ENCODE results near the gene CIBAR2. TPM values are rescaled to one million over a fixed set of nuclear protein-coding genes. Genes with fewer than 3 reads are reported as not detected.

CIBAR2 gene
- total and polyA plus RNA-seq, 10 of the 15 experiments (the other 5 are each of a cell fraction or from before 2014, with no cell fraction given): 0.05 to 0.16 (median 0.07) TPM; not detected in 7

DNA sequence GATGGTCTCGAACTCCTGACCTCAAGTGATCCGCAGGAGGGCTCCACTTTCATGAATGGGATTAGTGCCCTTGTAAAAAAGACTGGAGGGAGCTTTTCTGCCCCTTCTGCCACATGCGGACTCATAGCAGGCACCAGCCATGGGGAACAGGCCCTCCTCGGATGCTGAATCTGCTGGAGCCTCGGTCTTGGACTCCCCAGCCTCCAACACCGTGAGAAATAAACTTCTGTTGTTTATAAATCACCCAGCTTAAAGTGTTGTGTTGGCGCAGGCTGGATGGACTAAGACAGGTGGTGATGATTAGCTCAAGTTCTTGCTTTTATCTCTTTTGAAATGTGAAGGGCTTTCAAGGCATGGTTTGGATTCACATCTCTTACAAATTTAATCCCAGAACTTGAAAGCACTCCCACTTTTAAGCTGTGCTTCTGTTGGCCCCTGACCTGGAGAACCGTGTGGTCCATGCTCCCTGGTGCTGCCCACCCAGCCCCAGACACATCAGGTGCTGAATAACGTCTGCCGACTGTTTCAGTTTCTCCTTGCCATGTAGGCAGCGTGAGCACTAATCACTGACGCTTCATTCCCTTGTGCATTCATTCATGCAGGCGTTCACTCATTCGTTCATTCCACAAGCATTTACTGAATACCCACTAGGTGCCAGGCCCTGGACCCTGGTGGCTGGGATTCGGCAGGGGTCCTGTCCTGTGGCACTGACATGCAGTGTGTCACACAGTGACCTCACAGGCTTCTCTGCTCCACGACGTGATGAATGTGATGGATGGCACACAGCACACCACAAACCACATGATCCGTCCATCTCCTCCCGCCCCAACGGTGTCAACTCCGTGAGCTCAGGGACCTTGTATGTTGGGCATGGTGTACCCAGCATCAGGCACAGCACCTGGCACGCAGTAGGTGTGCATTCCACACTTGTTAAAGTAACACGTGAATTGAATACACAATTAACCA, 8.9 kb downstream of the CIBAR2 start (continued):
- TF ChIP-seq, protein P1, sequence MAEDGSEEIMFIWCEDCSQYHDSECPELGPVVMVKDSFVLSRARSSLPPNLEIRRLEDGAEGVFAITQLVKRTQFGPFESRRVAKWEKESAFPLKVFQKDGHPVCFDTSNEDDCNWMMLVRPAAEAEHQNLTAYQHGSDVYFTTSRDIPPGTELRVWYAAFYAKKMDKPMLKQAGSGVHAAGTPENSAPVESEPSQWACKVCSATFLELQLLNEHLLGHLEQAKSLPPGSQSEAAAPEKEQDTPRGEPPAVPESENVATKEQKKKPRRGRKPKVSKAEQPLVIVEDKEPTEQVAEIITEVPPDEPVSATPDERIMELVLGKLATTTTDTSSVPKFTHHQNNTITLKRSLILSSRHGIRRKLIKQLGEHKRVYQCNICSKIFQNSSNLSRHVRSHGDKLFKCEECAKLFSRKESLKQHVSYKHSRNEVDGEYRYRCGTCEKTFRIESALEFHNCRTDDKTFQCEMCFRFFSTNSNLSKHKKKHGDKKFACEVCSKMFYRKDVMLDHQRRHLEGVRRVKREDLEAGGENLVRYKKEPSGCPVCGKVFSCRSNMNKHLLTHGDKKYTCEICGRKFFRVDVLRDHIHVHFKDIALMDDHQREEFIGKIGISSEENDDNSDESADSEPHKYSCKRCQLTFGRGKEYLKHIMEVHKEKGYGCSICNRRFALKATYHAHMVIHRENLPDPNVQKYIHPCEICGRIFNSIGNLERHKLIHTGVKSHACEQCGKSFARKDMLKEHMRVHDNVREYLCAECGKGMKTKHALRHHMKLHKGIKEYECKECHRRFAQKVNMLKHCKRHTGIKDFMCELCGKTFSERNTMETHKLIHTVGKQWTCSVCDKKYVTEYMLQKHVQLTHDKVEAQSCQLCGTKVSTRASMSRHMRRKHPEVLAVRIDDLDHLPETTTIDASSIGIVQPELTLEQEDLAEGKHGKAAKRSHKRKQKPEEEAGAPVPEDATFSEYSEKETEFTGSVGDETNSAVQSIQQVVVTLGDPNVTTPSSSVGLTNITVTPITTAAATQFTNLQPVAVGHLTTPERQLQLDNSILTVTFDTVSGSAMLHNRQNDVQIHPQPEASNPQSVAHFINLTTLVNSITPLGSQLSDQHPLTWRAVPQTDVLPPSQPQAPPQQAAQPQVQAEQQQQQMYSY (CRISPR knock-in tag; IDR thresholded peaks at IDR 0.05): no peak
- TF ChIP-seq, protein P2, sequence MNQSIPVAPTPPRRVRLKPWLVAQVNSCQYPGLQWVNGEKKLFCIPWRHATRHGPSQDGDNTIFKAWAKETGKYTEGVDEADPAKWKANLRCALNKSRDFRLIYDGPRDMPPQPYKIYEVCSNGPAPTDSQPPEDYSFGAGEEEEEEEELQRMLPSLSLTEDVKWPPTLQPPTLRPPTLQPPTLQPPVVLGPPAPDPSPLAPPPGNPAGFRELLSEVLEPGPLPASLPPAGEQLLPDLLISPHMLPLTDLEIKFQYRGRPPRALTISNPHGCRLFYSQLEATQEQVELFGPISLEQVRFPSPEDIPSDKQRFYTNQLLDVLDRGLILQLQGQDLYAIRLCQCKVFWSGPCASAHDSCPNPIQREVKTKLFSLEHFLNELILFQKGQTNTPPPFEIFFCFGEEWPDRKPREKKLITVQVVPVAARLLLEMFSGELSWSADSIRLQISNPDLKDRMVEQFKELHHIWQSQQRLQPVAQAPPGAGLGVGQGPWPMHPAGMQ (IDR thresholded peaks at IDR 0.05; ENCODE audit: borderline replicate concordance): no peak
- TF ChIP-seq GABPA (IDR thresholded peaks at IDR 0.05; ENCODE audit: low read depth) (no peak), DPF2 (IDR thresholded peaks at IDR 0.05) (peak; percentile 67), CEBPB (IDR thresholded peaks at IDR 0.05; ENCODE audit: borderline replicate concordance in 1 of 2, low read depth in 2 of 2, low read length in 2 of 2) (no peak), ZNF24 (IDR thresholded peaks at IDR 0.05) (peak; percentile 98), YY1 (IDR thresholded peaks at IDR 0.05; ENCODE audit: low read depth, low read length) (no peak), BCL11A (IDR thresholded peaks at IDR 0.05; ENCODE audit: low read depth, low read length) (no peak), NR2F1 (conservative IDR thresholded peaks at IDR 0.05) (peak; percentile 40; the same call in 1 of the 2 replicates), NFXL1 (IDR thresholded peaks at IDR 0.05; ENCODE audit: borderline replicate concordance) (no peak), SMARCA5 (IDR thresholded peaks at IDR 0.05) (no peak), EP300 (IDR thresholded peaks at IDR 0.05; ENCODE audit: borderline replicate concordance in 1 of 2, control insufficient read depth in 1 of 2, low read depth in 2 of 2, low read length in 2 of 2) (no peak), FOS (IDR thresholded peaks at IDR 0.05; ENCODE audit: borderline replicate concordance, extremely low read depth, insufficient read length) (no peak), IKZF1 (conservative IDR thresholded peaks at IDR 0.05) (peak; percentile 46), SRF (IDR thresholded peaks at IDR 0.05; ENCODE audit: low read depth in 2 of 2, low read length in 2 of 2) (no peak), RUNX3 (IDR thresholded peaks at IDR 0.05; ENCODE audit: low read length) (0 out of 2 replicates have a peak, but pooled peaks have one; percentile 24), MEF2A (IDR thresholded peaks at IDR 0.05; ENCODE audit: insufficient read depth, low read depth, low read length) (no peak), SREBF1 (IDR thresholded peaks at IDR 0.05; ENCODE audit: low read length) (no peak), NBN (IDR thresholded peaks at IDR 0.05) (no peak), TAF1 (IDR thresholded peaks at IDR 0.05; ENCODE audit: borderline replicate concordance, low read depth, low read length) (no peak), BRCA1 (IDR thresholded peaks at IDR 0.05; ENCODE audit: low read depth, low read length) (no peak)
- TF ChIP-seq, protein P3, sequence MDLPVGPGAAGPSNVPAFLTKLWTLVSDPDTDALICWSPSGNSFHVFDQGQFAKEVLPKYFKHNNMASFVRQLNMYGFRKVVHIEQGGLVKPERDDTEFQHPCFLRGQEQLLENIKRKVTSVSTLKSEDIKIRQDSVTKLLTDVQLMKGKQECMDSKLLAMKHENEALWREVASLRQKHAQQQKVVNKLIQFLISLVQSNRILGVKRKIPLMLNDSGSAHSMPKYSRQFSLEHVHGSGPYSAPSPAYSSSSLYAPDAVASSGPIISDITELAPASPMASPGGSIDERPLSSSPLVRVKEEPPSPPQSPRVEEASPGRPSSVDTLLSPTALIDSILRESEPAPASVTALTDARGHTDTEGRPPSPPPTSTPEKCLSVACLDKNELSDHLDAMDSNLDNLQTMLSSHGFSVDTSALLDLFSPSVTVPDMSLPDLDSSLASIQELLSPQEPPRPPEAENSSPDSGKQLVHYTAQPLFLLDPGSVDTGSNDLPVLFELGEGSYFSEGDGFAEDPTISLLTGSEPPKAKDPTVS (IDR thresholded peaks at IDR 0.05; ENCODE audit: low read depth, low read length): no peak
- TF ChIP-seq, protein P4, sequence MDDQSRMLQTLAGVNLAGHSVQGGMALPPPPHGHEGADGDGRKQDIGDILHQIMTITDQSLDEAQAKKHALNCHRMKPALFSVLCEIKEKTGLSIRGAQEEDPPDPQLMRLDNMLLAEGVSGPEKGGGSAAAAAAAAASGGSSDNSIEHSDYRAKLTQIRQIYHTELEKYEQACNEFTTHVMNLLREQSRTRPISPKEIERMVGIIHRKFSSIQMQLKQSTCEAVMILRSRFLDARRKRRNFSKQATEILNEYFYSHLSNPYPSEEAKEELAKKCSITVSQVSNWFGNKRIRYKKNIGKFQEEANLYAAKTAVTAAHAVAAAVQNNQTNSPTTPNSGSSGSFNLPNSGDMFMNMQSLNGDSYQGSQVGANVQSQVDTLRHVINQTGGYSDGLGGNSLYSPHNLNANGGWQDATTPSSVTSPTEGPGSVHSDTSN (IDR thresholded peaks at IDR 0.05; ENCODE audit: insufficient replicate concordance, low read depth, low read length): peak; percentile 61
